ENCODE measurements around the gene PRKG1. TPM values are rescaled to one million over a fixed set of nuclear protein-coding genes. Genes with fewer than 3 reads are reported as not detected.

Gene PRKG1
- total RNA-seq, 1 donor from 2014 or later = 26.4 TPM

GRCh38 chr10:51765284-51765971, 691.1 kb downstream of the PRKG1 start:
- H3K4me3 ChIP-seq = no peak overlapping the region
- no peak overlapping the region for H3K4me3 Mint-ChIP-seq
- no peaks in the 10 kb centered on the region for H3K9me3 ChIP-seq (ENCODE audit: low read depth)
- peaks cover 19% of the 10 kb centered on the region for H3K4me1 Mint-ChIP-seq
- H3K27me3 ChIP-seq = no peaks in the 10 kb centered on the region
- no peak overlapping the region for H3K9ac ChIP-seq
- TF ChIP-seq CTCF (IDR thresholded peaks at IDR 0.05) = no peak
- no peak for TF ChIP-seq EZH2phosphoT487 (IDR thresholded peaks at IDR 0.05)
- no peak for TF ChIP-seq EZH2 (IDR thresholded peaks at IDR 0.05)
- H2AFZ ChIP-seq (replicated peaks) = no peak overlapping the region
- no peak overlapping the region for H3K4me2 ChIP-seq
- H4K20me1 ChIP-seq (ENCODE audit: low read depth) = no peaks in the 10 kb centered on the region
- H3K79me2 ChIP-seq (ENCODE audit: low read depth) = no peaks in the 10 kb centered on the region
- no peak for DNase-seq (ENCODE audit: low spot score)
- no peaks in the 10 kb centered on the region for H3F3A ChIP-seq (ENCODE audit: low read depth)
- no peaks in the 10 kb centered on the region for H3K4me1 ChIP-seq
- no peaks in the 10 kb centered on the region for H3K36me3 Mint-ChIP-seq
- H3K27me3 Mint-ChIP-seq (ENCODE audit: insufficient read depth, low read depth) = peaks cover 3% of the 10 kb centered on the region
- H3K27ac ChIP-seq = no peak overlapping the region
- peaks cover 11% of the 10 kb centered on the region for H3K9me3 Mint-ChIP-seq
- H3K36me3 ChIP-seq = no peaks in the 10 kb centered on the region
- no peak overlapping the region for H3K27ac Mint-ChIP-seq

- H3K4me3 ChIP-seq = no peak overlapping the region
- no peak for DNase-seq (ENCODE audit: low spot score)
- H3K4me2 ChIP-seq = no peak overlapping the region
- no peaks in the 10 kb centered on the region for H3K36me3 ChIP-seq
- Mint-ChIP-seq H3K36me3 (no peaks in the 10 kb centered on the region), H3K9me3 (peaks cover 11% of the 10 kb centered on the region), H3K27me3 (ENCODE audit: insufficient read depth, low read depth) (peaks cover 3% of the 10 kb centered on the region), H3K27ac (no peak overlapping the region), H3K4me3 (no peak overlapping the region), H3K4me1 (peaks cover 12% of the 10 kb centered on the region)
- H4K20me1 ChIP-seq (ENCODE audit: low read depth) = no peaks in the 10 kb centered on the region
- H3F3A ChIP-seq (ENCODE audit: low read depth) = no peaks in the 10 kb centered on the region
- H2AFZ ChIP-seq (replicated peaks) = no peak overlapping the region
- no peak overlapping the region for H3K27ac ChIP-seq
- H3K27me3 ChIP-seq = no peaks in the 10 kb centered on the region
- H3K79me2 ChIP-seq (ENCODE audit: low read depth) = no peaks in the 10 kb centered on the region
- TF ChIP-seq CTCF (IDR thresholded peaks at IDR 0.05) (no peak), EZH2phosphoT487 (IDR thresholded peaks at IDR 0.05) (no peak), EZH2 (IDR thresholded peaks at IDR 0.05) (no peak)
- no peak overlapping the region for H3K9ac ChIP-seq
- H3K4me1 ChIP-seq = no peaks in the 10 kb centered on the region
- no peaks in the 10 kb centered on the region for H3K9me3 ChIP-seq (ENCODE audit: low read depth)
These were observed 692.3 kb downstream of the PRKG1 start for GRCh38 chr10:51766423-51767102.

- Histone ChIP-seq H3K9ac (no peak overlapping the region), H4K20me1 (ENCODE audit: low read depth) (no peaks in the 10 kb centered on the region), H3K36me3 (no peaks in the 10 kb centered on the region), H3K4me3 (no peak overlapping the region), H3K27ac (no peak overlapping the region), H3K79me2 (ENCODE audit: low read depth) (no peaks in the 10 kb centered on the region), H2AFZ (replicated peaks) (no peak overlapping the region), H3F3A (ENCODE audit: low read depth) (no peaks in the 10 kb centered on the region), H3K4me1 (no peaks in the 10 kb centered on the region), H3K27me3 (no peaks in the 10 kb centered on the region), H3K9me3 (ENCODE audit: low read depth) (no peaks in the 10 kb centered on the region), H3K4me2 (no peak overlapping the region)
- no peak overlapping the region for H3K4me3 Mint-ChIP-seq
- H3K9me3 Mint-ChIP-seq = peaks cover 11% of the 10 kb centered on the region
- H3K27ac Mint-ChIP-seq = no peak overlapping the region
- no peak for TF ChIP-seq EZH2phosphoT487 (IDR thresholded peaks at IDR 0.05)
- H3K36me3 Mint-ChIP-seq = no peaks in the 10 kb centered on the region
- no peak for DNase-seq (ENCODE audit: low spot score)
- peaks cover 12% of the 10 kb centered on the region for H3K4me1 Mint-ChIP-seq
- H3K27me3 Mint-ChIP-seq (ENCODE audit: insufficient read depth, low read depth) = peaks cover 3% of the 10 kb centered on the region
These were observed 692.9 kb downstream of the PRKG1 start for GRCh38 chr10:51767103-51767763.
